ENCODE results near the gene OR14K1.

DNA sequence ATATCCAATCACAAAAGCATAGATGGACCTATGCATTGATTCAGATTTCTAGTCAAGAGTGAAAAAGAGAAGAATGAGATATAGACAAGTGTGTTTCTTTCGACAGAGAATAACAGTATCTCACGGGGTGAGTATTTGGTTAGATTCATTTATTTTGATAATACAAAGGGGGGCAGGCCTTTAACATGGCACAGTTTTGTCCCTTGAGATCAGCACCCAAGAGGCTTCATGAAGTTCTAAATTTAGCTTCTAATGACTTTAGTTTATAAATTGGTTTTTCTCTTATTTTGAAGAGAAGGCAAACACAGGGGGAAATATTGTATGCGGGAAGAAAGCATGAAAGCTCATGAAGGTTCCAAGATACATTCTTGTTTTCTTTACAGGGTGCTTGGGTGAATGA, 22.0 kb downstream of the OR14K1 start, which contains the start of gene OR1C1:
- no peak for TF ChIP-seq EZH2 (IDR thresholded peaks at IDR 0.05; ENCODE audit: low read length)
- TF ChIP-seq, protein P1, sequence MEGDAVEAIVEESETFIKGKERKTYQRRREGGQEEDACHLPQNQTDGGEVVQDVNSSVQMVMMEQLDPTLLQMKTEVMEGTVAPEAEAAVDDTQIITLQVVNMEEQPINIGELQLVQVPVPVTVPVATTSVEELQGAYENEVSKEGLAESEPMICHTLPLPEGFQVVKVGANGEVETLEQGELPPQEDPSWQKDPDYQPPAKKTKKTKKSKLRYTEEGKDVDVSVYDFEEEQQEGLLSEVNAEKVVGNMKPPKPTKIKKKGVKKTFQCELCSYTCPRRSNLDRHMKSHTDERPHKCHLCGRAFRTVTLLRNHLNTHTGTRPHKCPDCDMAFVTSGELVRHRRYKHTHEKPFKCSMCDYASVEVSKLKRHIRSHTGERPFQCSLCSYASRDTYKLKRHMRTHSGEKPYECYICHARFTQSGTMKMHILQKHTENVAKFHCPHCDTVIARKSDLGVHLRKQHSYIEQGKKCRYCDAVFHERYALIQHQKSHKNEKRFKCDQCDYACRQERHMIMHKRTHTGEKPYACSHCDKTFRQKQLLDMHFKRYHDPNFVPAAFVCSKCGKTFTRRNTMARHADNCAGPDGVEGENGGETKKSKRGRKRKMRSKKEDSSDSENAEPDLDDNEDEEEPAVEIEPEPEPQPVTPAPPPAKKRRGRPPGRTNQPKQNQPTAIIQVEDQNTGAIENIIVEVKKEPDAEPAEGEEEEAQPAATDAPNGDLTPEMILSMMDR (optimal IDR thresholded peaks at IDR 0.05 in 1 of 3, IDR thresholded peaks at IDR 0.05 in 1 of 3, conservative IDR thresholded peaks at IDR 0.05 in 1 of 3; ENCODE audit: extremely low read depth in 1 of 3, insufficient read depth in 2 of 3, low read length in 3 of 3) = no peak
